Retinal pigment epithelial cell (primary cell): ENCODE measurements around the gene RNF183.

ENCODE experiments used
- DNase-seq: peaks from one replicate; pipeline ENCODE4 v3.0.0-alpha.2; 2010; ENCODE audit warnings: low read depth
- H3K4me3 ChIP-seq: 2 replicates; pipeline ENCODE4 v1.5.1; 2011; ENCODE audit warnings: mild to moderate bottlenecking, low read length, control low read depth, moderate library complexity
- CTCF ChIP-seq: conservative IDR thresholded peaks from 2 replicates; pipeline ENCODE4 v1.5.1; 2011; ENCODE audit warnings: low read depth, low read length, control low read depth, inconsistent platforms

RNF183 gene

GRCh38 chr9:113337714-113338113, 34.5 kb upstream of the RNF183 start:
- H3K4me3 ChIP-seq = no peak overlapping the region
- TF ChIP-seq CTCF = no peak
- DNase-seq = no peak

GRCh38 chr9:113331780-113332179, 28.6 kb upstream of the RNF183 start:
- TF ChIP-seq CTCF = no peak
- H3K4me3 ChIP-seq = no peak overlapping the region
- no peak for DNase-seq

- TF ChIP-seq CTCF = no peak
- no peak overlapping the region for H3K4me3 ChIP-seq
- no peak for DNase-seq
Observed at GRCh38 chr9:113328045-113328782, 25.0 kb upstream of the RNF183 start.

GRCh38 chr9:113326230-113326629, 23.1 kb upstream of the RNF183 start:
- no peak overlapping the region for H3K4me3 ChIP-seq
- DNase-seq = no peak
- no peak for TF ChIP-seq CTCF

- H3K4me3 ChIP-seq = no peak overlapping the region
- no peak for DNase-seq
- no peak for TF ChIP-seq CTCF
Observed at GRCh38 chr9:113322671-113323070, 19.5 kb upstream of the RNF183 start.

- DNase-seq = no peak
- TF ChIP-seq CTCF = no peak
- no peak overlapping the region for H3K4me3 ChIP-seq
Observed at GRCh38 chr9:113320051-113320450, 16.9 kb upstream of the RNF183 start.

- TF ChIP-seq CTCF = no peak
- H3K4me3 ChIP-seq = no peak overlapping the region
- DNase-seq = no peak
Observed at GRCh38 chr9:113319054-113319453, 15.9 kb upstream of the RNF183 start.
